ENCODE data around the gene CDK6. TPM values are rescaled to one million over a fixed set of nuclear protein-coding genes. Genes with fewer than 3 reads are reported as not detected.
"Not testable (repeated sequence)": the region's sequence is repeated elsewhere in the genome, so short reads cannot be mapped to it uniquely, and the experiment has no call there.

Gene CDK6
- polyA plus RNA-seq (39.1 to 68.6 TPM (median 53.5 TPM) in 3 replicates), polyA minus RNA-seq (147 to 201 TPM (median 184 TPM) in 3 replicates)
- polyA plus RNA-seq (2011; ENCODE audit: low read depth): 14.0 TPM
- polyA plus RNA-seq (2011; cell fraction: cytosol; rRNA removed): 36.9 and 54.9 TPM in 2 replicates
- polyA plus RNA-seq (2011; cell fraction: nucleus; rRNA removed): 83.0 and 86.9 TPM in 2 replicates
- 16.7 and 45.7 TPM in 2 replicates for polyA plus RNA-seq (2012; ENCODE audit: low replicate concordance)
- polyA minus RNA-seq (2011; cell fraction: cytosol; rRNA and poly(A)+ RNA removed): 165 TPM
- 224 and 339 TPM in 2 replicates for polyA minus RNA-seq (2011; cell fraction: nucleus; rRNA and poly(A)+ RNA removed)

GRCh38 chr7:92836489-92836999 is at the start of gene CDK6:
Gene CDK6, minus strand, starts transcription at chr7:92836573. Its CDS starts 3,250 bp downstream, at chr7:92833323.
- no peaks in the 10 kb centered on the region for H3K27me3 ChIP-seq (ENCODE audit: control insufficient read depth, extremely low read depth, insufficient read depth, low read length)
- dilution Hi-C loops (cut with MboI; ENCODE audit: extremely low pct_ligation_motif_present, low sequenced_read_pairs): no loop called here
- peaks cover 27% of the 10 kb centered on the region for H3K4me1 ChIP-seq (ENCODE audit: control insufficient read depth, extremely low read depth, insufficient read depth, low read length)
- H3K9me1 ChIP-seq (ENCODE audit: control insufficient read depth, extremely low read depth, insufficient read depth, low read length): no peaks in the 10 kb centered on the region
- TF ChIP-seq EZH2 (IDR thresholded peaks at IDR 0.05; ENCODE audit: low read length) (no peak), CTCF (optimal IDR thresholded peaks at IDR 0.05 in 1 of 3, IDR thresholded peaks at IDR 0.05 in 1 of 3, conservative IDR thresholded peaks at IDR 0.05 in 1 of 3; ENCODE audit: extremely low read depth in 1 of 3, insufficient read depth in 2 of 3, low read length in 3 of 3) (no peak)
- no peak for FAIRE-seq
- H3K27ac ChIP-seq (ENCODE audit: control insufficient read depth, insufficient read depth, low read length): peak within 1 kb of the TSS; percentile 91
- peak within 1 kb of the TSS; percentile 58 to 94 (median 88) for H3K4me3 ChIP-seq (ENCODE audit: control insufficient read depth in 2 of 3, extremely low read depth in 1 of 3, insufficient read depth in 2 of 3, low read depth in 1 of 3, low read length in 3 of 3)
- peaks cover 1 to 9% of the 10 kb centered on the region in 2 experiments for H3K36me3 ChIP-seq (ENCODE audit: control insufficient read depth in 2 of 2, extremely low read depth in 1 of 2, insufficient read depth in 2 of 2, low read length in 2 of 2)
- H3K9ac ChIP-seq (ENCODE audit: control insufficient read depth, extremely low read depth, insufficient read depth, low read length): peak within 1 kb of the TSS; percentile 90
- H4K20me1 ChIP-seq (ENCODE audit: control insufficient read depth, extremely low read depth, insufficient read depth, low read length): no peaks in the 10 kb centered on the region
- H3K79me2 ChIP-seq (ENCODE audit: control insufficient read depth, insufficient read depth, low read length): peaks cover 52% of the 10 kb centered on the region
- peak within 1 kb of the TSS; percentile 93 for H3K4me2 ChIP-seq (ENCODE audit: control insufficient read depth, extremely low read depth, insufficient read depth, low read depth, low read length)
- H2AFZ ChIP-seq (ENCODE audit: control insufficient read depth, low read length): peak within 1 kb of the TSS; percentile 66
- DNase-seq (ENCODE audit: low read depth, low spot score): no peak
- H3K9me3 ChIP-seq (ENCODE audit: control insufficient read depth, low read depth, low read length): no peaks in the 10 kb centered on the region

- H3K27ac ChIP-seq (ENCODE audit: control insufficient read depth, insufficient read depth, low read length); H3K9me1 ChIP-seq (ENCODE audit: control insufficient read depth, extremely low read depth, insufficient read depth, low read length); H2AFZ ChIP-seq (ENCODE audit: control insufficient read depth, low read length); H3K27me3 ChIP-seq (ENCODE audit: control insufficient read depth, extremely low read depth, insufficient read depth, low read length); H3K4me1 ChIP-seq (ENCODE audit: control insufficient read depth, extremely low read depth, insufficient read depth, low read length); H3K36me3 ChIP-seq (ENCODE audit: control insufficient read depth in 2 of 2, extremely low read depth in 1 of 2, insufficient read depth in 2 of 2, low read length in 2 of 2); dilution Hi-C loops (cut with MboI; ENCODE audit: extremely low pct_ligation_motif_present, low sequenced_read_pairs); H3K4me3 ChIP-seq (ENCODE audit: control insufficient read depth in 2 of 3, extremely low read depth in 1 of 3, insufficient read depth in 2 of 3, low read depth in 1 of 3, low read length in 3 of 3); H3K9ac ChIP-seq (ENCODE audit: control insufficient read depth, extremely low read depth, insufficient read depth, low read length); H4K20me1 ChIP-seq (ENCODE audit: control insufficient read depth, extremely low read depth, insufficient read depth, low read length); H3K4me2 ChIP-seq (ENCODE audit: control insufficient read depth, extremely low read depth, insufficient read depth, low read depth, low read length); DNase-seq (ENCODE audit: low read depth, low spot score); H3K9me3 ChIP-seq (ENCODE audit: control insufficient read depth, low read depth, low read length); H3K79me2 ChIP-seq (ENCODE audit: control insufficient read depth, insufficient read depth, low read length); FAIRE-seq: not testable (repeated sequence)
Measured at GRCh38 chr7:92886039-92886438, 49.7 kb upstream of the CDK6 start.

Measured in keratinocyte (primary cell).